ENCODE measurements around the gene SDK1.

- TF ChIP-seq CTCF (IDR thresholded peaks at IDR 0.05; ENCODE audit: low read depth, low read length) (no peak), POLR2A (IDR thresholded peaks at IDR 0.05; ENCODE audit: extremely low read depth, insufficient read length) (no peak), MAX (IDR thresholded peaks at IDR 0.05; ENCODE audit: low read depth, low read length) (no peak)
Measured at GRCh38 chr7:4083513-4083912, 782.5 kb downstream of the SDK1 start.

All from NB4 (cell line).